SU-DHL-6 (cell line): Measurements from ENCODE around the gene RGS19.

ENCODE experiments used
- H2AFZ ChIP-seq: fragments of 200-600 bp; sonication (generic); 2 replicates; pipeline ENCODE4 v1.6.1; 2014; ENCODE audit warnings: low read depth, mild to moderate bottlenecking, moderate library complexity, mixed read lengths, antibody characterized with exemption, low read length; ENCODE audit not compliant: severe bottlenecking
- H3F3A ChIP-seq: fragments of 200-600 bp; shearing (Covaris generic); 2 replicates; pipeline ENCODE4 v1.6.0; 2016; ENCODE audit warnings: antibody characterized with exemption, mild to moderate bottlenecking; ENCODE audit not compliant: insufficient read depth
- H3K27ac ChIP-seq: fragments of 200-600 bp; sonication (generic); 2 replicates; pipeline ENCODE4 v1.5.1; 2016; ENCODE audit warnings: low read depth, mild to moderate bottlenecking, low read length, moderate library complexity, mixed read lengths
- H3K27me3 ChIP-seq: fragments of 200-600 bp; sonication (generic), shearing (Covaris generic); 2 replicates; pipeline ENCODE4 v1.6.0; 2014; ENCODE audit warnings: mild to moderate bottlenecking, low read length
- H3K36me3 ChIP-seq: fragments of 200-600 bp; sonication (generic); 2 replicates; pipeline ENCODE4 v1.6.1; 2014; ENCODE audit warnings: mild to moderate bottlenecking, low read length, mixed read lengths
- H3K4me2 ChIP-seq: fragments of 300-600, 200-600 bp; shearing (Covaris generic), sonication (generic); 2 replicates; pipeline ENCODE4 v1.6.0; 2014; ENCODE audit warnings: low read length, low read depth, mild to moderate bottlenecking; ENCODE audit not compliant: poor library complexity, severe bottlenecking
- H3K4me3 ChIP-seq: fragments of 200-600 bp; sonication (generic); 2 replicates; pipeline ENCODE4 v1.5.1; 2014; ENCODE audit warnings: antibody characterized with exemption, low read length, mild to moderate bottlenecking, mixed read lengths; ENCODE audit not compliant: insufficient read depth, poor library complexity, severe bottlenecking
- H3K79me2 ChIP-seq: fragments of 200-600 bp; sonication (generic); 2 replicates; pipeline ENCODE4 v1.6.1; 2014; ENCODE audit warnings: mild to moderate bottlenecking, low read length, moderate library complexity; ENCODE audit not compliant: insufficient read depth
- H3K9ac ChIP-seq: fragments of 200-600 bp; sonication (generic); 2 replicates; pipeline ENCODE4 v1.7.0; 2014; ENCODE audit warnings: mild to moderate bottlenecking, low read length
- H3K9me2 ChIP-seq: fragments of 200-600 bp; sonication (generic); replicated peaks from 2 replicates; pipeline ENCODE4 v1.6.1; 2014; ENCODE audit warnings: low read length; ENCODE audit not compliant: insufficient read depth
- H3K9me3 ChIP-seq: fragments of 200-600 bp; sonication (generic); 2 replicates; pipeline ENCODE4 v1.6.1; 2014; ENCODE audit warnings: low read length, mixed read lengths; ENCODE audit not compliant: insufficient read depth
- H4K20me1 ChIP-seq: fragments of 200-600 bp; sonication (generic); 2 replicates; pipeline ENCODE4 v1.6.1; 2014; ENCODE audit warnings: low read depth, mild to moderate bottlenecking, antibody characterized with exemption, low read length, moderate library complexity, mixed read lengths
- EZH2phosphoT487 ChIP-seq: fragments of 200-600 bp; sonication (generic), shearing (Covaris generic); conservative IDR thresholded peaks from 2 replicates; pipeline ENCODE4 v1.6.1; 2018; ENCODE audit warnings: mild to moderate bottlenecking, antibody characterized with exemption, low read length, moderate library complexity, mixed read lengths
- TF ChIP-seq, protein P1 (sequence below): fragments of 200-600 bp; sonication (generic); IDR thresholded peaks from one replicate; pipeline ENCODE4 v1.5.1; 2017; ENCODE audit warnings: antibody characterized with exemption, mild to moderate bottlenecking, low read length, moderate library complexity; ENCODE audit not compliant: insufficient read depth, poor library complexity, severe bottlenecking

Gene RGS19

DNA sequence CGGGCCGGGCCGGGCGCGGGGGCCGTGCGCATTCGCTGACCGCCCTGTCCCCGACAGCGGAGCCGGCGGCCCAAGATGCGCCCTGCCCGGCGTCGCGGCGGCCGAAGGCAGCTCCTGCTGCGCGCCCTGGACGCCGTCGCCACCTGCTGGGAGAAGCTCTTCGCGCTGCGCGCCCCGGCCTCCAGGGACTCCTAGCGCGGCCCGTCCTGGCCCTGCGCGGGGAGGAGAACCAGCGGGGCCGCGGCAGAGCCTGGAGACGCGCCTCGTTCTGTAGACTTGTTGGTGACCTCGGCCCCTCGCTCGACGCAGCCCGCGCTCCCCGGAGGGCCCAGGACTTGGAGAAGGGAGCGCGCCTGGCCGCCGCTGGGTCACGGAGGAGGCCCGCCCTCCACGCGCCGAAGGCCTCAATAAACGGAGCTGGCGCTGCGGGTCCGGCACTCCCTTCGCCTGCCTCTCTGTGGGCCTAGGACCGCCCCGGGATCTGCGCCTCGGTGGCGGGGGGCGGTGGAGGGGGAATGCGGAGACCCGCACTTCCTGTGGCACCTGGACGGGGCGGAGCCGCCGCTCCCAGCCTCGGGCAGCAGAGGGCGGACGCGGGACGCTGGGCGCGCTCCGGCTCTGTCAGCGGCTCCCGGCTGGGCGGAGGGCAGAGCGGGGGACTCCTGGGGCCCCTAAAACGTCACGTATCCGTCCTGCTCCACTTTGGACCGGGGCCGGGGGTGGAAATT is 40.6 kb downstream of the RGS19 start:
- TF ChIP-seq, protein P1, sequence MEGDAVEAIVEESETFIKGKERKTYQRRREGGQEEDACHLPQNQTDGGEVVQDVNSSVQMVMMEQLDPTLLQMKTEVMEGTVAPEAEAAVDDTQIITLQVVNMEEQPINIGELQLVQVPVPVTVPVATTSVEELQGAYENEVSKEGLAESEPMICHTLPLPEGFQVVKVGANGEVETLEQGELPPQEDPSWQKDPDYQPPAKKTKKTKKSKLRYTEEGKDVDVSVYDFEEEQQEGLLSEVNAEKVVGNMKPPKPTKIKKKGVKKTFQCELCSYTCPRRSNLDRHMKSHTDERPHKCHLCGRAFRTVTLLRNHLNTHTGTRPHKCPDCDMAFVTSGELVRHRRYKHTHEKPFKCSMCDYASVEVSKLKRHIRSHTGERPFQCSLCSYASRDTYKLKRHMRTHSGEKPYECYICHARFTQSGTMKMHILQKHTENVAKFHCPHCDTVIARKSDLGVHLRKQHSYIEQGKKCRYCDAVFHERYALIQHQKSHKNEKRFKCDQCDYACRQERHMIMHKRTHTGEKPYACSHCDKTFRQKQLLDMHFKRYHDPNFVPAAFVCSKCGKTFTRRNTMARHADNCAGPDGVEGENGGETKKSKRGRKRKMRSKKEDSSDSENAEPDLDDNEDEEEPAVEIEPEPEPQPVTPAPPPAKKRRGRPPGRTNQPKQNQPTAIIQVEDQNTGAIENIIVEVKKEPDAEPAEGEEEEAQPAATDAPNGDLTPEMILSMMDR, result peak; percentile 54
- no peak for TF ChIP-seq EZH2phosphoT487
- H3K9ac ChIP-seq, result peak overlapping the region; percentile 63
- peak overlapping the region; percentile 54 for H3K4me3 ChIP-seq
- H3K79me2 ChIP-seq, result no peaks in the 10 kb centered on the region
- H3F3A ChIP-seq, result peaks cover 4% of the 10 kb centered on the region
- no peaks in the 10 kb centered on the region for H3K36me3 ChIP-seq
- no peaks in the 10 kb centered on the region for H3K27me3 ChIP-seq
- H2AFZ ChIP-seq, result peak overlapping the region; percentile 98
- H3K9me2 ChIP-seq, result no peaks in the 10 kb centered on the region
- H3K4me2 ChIP-seq, result peak overlapping the region; percentile 88
- no peaks in the 10 kb centered on the region for H3K9me3 ChIP-seq
- H4K20me1 ChIP-seq, result no peaks in the 10 kb centered on the region
- H3K27ac ChIP-seq, result 0 out of 2 replicates have a peak overlapping the region, but pooled peaks have one; percentile 40

DNA sequence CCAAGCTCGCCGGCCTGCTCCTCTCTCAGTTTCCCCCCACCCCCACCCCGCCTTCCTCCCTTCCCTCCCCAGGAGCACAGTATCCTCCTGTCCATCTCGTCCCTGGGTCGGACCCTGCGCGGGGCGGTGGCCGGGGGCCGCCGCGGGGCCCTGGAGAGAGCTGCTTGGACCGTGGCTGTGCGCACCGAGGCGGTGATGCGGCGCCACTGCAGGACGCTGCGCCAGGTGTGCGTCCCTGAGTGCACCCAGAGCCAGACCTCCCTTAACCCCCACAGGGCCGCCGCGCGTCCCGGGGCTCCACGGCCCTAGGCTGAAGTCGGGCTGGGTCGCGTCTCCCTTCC is 41.1 kb downstream of the RGS19 start:
- Histone ChIP-seq H3K36me3 (no peaks in the 10 kb centered on the region), H2AFZ (peak overlapping the region; percentile 98), H3K27me3 (no peaks in the 10 kb centered on the region), H3K9me3 (no peaks in the 10 kb centered on the region), H3K4me2 (peak overlapping the region; percentile 88), H3K9me2 (no peaks in the 10 kb centered on the region), H3K27ac (no peak overlapping the region), H3K79me2 (no peaks in the 10 kb centered on the region), H3K9ac (peak overlapping the region; percentile 63; the same call in 1 of the 2 replicates), H3F3A (no peaks in the 10 kb centered on the region), H3K4me3 (peak overlapping the region; percentile 54), H4K20me1 (no peaks in the 10 kb centered on the region)
- TF ChIP-seq, protein P1, result no peak
- TF ChIP-seq EZH2phosphoT487, result no peak

DNA sequence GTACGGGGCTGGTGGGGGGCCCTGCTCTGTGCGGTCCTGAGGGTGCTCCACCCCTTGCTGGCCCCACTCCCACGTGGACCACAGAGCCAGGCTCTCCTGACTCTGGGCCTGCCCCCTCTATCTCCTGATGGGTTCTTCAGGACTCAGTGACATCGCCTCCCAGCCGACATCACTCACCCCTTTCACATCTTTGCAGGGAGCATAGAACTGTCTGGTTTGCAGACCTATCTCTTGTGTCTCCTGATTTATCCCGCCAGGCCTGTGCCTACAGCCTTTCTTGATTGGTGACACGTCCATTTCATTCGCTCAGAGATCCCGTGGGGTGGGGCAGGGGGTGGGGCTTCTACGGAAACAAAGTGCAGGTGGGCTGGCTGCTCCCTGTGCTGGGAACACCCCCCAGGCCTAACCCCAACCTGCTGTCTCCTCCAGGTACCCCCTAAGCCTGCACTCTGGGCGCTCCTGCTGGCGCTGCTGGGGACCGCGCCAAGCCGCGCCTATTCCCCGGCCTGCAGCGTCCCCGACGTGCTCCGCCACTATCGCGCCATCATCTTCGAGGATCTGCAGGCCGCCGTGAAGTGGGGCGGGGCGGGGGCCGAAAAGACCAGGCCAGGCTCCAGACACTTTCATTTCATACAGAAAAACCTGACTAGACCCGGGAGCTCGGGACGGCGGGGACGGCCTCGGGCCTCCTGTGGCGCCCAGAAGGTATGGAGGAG is 41.7 kb downstream of the RGS19 start:
- Histone ChIP-seq H3K9ac (0 out of 2 replicates have a peak overlapping the region, but pooled peaks have one; percentile 63), H3K4me3 (no peak overlapping the region), H3K36me3 (no peaks in the 10 kb centered on the region), H3K4me2 (peak overlapping the region; percentile 88), H3K9me2 (no peaks in the 10 kb centered on the region), H4K20me1 (no peaks in the 10 kb centered on the region), H2AFZ (no peak overlapping the region), H3K27me3 (no peaks in the 10 kb centered on the region), H3K27ac (no peak overlapping the region), H3K79me2 (no peaks in the 10 kb centered on the region), H3K9me3 (no peaks in the 10 kb centered on the region), H3F3A (no peaks in the 10 kb centered on the region)
- TF ChIP-seq, protein P1, result no peak
- no peak for TF ChIP-seq EZH2phosphoT487
